H7 (cell line): ENCODE data around the gene GALK2. TPM values are rescaled to one million over a fixed set of nuclear protein-coding genes. Genes with fewer than 3 reads are reported as not detected.
"Not testable (repeated sequence)": the region's sequence is repeated elsewhere in the genome, so short reads cannot be mapped to it uniquely, and the experiment has no call there.

Experiments
- DNase-seq: peaks from one replicate; pipeline ENCODE4 v3.0.0; 2012
- H3K27me3 ChIP-seq: 2 replicates; pipeline ENCODE4 v1.6.0; 2011; ENCODE audit warnings: mild to moderate bottlenecking, low read length; ENCODE audit not compliant: control insufficient read depth, insufficient read depth
- H3K36me3 ChIP-seq: replicated peaks from 2 replicates; pipeline ENCODE4 v1.5.1; 2011; ENCODE audit warnings: low read length; ENCODE audit not compliant: control insufficient read depth, insufficient read depth
- H3K4me3 ChIP-seq: 2 replicates; pipeline ENCODE4 v1.5.1; 2011; ENCODE audit warnings: low read depth, mild to moderate bottlenecking, control low read depth, low read length, moderate library complexity; ENCODE audit not compliant: insufficient read depth
- total RNA-seq: library from RNA; depleted of rRNA; stranded (reverse); fragments of >200 nt; shearing (Covaris generic); gene quantifications from 2 replicates; pipeline ENCODE4 v1.2.3, GENCODE V29; 2014

The GALK2 gene
- total RNA-seq, 1 experiment from 2014 or later = 19.8 TPM

- not testable (repeated sequence) for H3K36me3 ChIP-seq, DNase-seq, H3K27me3 ChIP-seq, H3K4me3 ChIP-seq
Observed at GRCh38 chr15:49183741-49184140, 13.7 kb downstream of the GALK2 start.

- no peak for DNase-seq
- Histone ChIP-seq H3K4me3 (no peak overlapping the region), H3K27me3 (no peaks in the 10 kb centered on the region), H3K36me3 (no peaks in the 10 kb centered on the region)
Observed at GRCh38 chr15:49185473-49185872, 15.4 kb downstream of the GALK2 start.

- Histone ChIP-seq H3K27me3 (no peaks in the 10 kb centered on the region), H3K36me3 (no peaks in the 10 kb centered on the region), H3K4me3 (no peak overlapping the region)
- no peak for DNase-seq
Observed at GRCh38 chr15:49187549-49188245, 17.6 kb downstream of the GALK2 start.

DNA sequence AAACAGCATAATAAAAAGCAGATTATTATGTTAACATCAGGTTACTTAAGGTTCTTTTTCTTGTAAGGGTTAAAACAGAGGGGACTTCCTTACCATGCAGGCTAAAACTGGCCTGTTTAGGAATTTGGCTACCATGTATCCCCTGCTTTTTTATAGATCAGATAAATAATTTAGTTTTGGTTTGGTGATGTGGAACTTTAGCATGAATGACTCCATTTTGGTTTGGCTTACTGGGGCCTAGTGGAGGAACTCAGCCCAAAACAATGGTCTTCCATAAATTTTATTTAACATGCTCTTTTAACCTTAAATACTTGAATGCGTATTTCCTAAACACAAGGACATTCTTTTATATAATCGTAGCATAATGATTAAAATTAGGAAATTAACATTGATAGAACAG is 18.9 kb downstream of the GALK2 start:
- no peaks in the 10 kb centered on the region for H3K36me3 ChIP-seq
- no peaks in the 10 kb centered on the region for H3K27me3 ChIP-seq
- no peak for DNase-seq
- no peak overlapping the region for H3K4me3 ChIP-seq

GRCh38 chr15:49189631-49190030 is 19.6 kb downstream of the GALK2 start:
- H3K27me3 ChIP-seq = no peaks in the 10 kb centered on the region
- no peak for DNase-seq
- H3K36me3 ChIP-seq = no peaks in the 10 kb centered on the region
- H3K4me3 ChIP-seq = no peak overlapping the region

DNA sequence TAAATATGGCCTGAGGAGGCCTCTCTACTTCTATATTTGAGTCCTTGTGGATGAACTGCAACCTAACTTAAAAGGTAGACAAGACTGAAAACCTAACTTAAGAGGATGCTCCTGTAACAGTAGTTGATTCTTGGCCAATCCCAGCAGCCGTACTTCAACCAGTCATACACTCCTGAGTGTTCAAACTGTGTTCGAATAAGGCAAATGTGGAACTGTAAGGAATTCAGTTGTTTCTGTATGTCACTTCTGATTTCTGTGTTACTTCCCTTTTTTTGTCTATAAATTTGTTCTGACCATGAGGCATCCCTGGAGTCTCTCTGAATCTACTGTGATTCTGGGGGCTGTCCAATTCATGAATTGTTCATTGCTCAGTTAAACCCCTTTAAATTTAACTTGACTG is 20.5 kb downstream of the GALK2 start:
- H3K27me3 ChIP-seq = no peaks in the 10 kb centered on the region
- no peak for DNase-seq

GRCh38 chr15:49191892-49192291 is 21.8 kb downstream of the GALK2 start:
- H3K36me3 ChIP-seq = no peaks in the 10 kb centered on the region
- no peak overlapping the region for H3K4me3 ChIP-seq
- DNase-seq = no peak
- no peaks in the 10 kb centered on the region for H3K27me3 ChIP-seq

More for the DNA sequence above, 20.5 kb downstream of the GALK2 start:
- no peaks in the 10 kb centered on the region for H3K36me3 ChIP-seq
- H3K4me3 ChIP-seq = no peak overlapping the region

DNA sequence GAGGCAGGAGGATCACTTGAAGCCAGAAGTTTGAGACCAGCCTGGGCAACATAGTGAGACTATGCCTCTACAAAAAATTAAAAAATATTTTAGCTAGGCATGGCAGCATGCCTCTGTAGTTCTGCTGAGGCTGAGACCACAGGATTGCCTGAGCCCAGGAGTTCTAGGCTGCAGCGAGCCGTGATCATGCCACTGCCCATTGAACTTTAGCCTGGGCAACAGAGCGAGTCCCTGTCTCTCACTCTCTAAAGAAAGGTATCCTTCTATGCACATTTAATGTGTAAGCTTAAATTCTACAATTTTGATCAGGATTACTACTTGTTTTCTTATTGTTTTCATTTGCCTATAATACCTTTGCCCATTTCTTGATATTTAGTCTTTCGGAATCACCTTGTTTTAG is 26.8 kb downstream of the GALK2 start:
- no peaks in the 10 kb centered on the region for H3K27me3 ChIP-seq
- DNase-seq = no peak
- H3K4me3 ChIP-seq = no peak overlapping the region
- no peaks in the 10 kb centered on the region for H3K36me3 ChIP-seq

- Histone ChIP-seq H3K4me3 (no peak overlapping the region), H3K36me3 (no peaks in the 10 kb centered on the region), H3K27me3 (no peaks in the 10 kb centered on the region)
- no peak for DNase-seq
Observed at GRCh38 chr15:49199666-49200065, 29.6 kb downstream of the GALK2 start.

DNA sequence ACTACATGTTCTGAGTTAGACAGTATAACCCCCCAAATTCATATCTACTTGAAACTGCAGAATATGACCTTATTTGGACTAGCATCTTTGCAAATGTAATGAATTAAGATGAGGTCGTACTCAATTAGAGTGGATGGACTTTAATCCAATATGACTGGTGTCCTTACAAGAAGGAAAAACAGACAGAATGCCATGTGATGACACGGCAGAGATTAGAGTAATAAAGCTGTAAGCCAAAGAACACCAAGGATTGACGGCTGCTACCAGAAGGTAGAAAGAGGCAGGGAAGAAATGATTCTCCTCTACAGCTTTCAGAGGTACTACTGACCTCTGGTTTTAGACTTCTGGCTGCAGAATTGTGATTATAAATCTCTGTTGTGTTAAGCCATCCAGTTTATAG is 30.3 kb downstream of the GALK2 start:
- Histone ChIP-seq H3K36me3 (no peaks in the 10 kb centered on the region), H3K4me3 (no peak overlapping the region), H3K27me3 (no peaks in the 10 kb centered on the region)
- no peak for DNase-seq

GRCh38 chr15:49208102-49208501 is 38.1 kb downstream of the GALK2 start:
- H3K4me3 ChIP-seq, H3K27me3 ChIP-seq, DNase-seq, H3K36me3 ChIP-seq: not testable (repeated sequence)

- H3K4me3 ChIP-seq = no peak overlapping the region
- no peaks in the 10 kb centered on the region for H3K27me3 ChIP-seq
- H3K36me3 ChIP-seq = no peaks in the 10 kb centered on the region
- no peak for DNase-seq
Observed at GRCh38 chr15:49212897-49213296, 42.9 kb downstream of the GALK2 start.

DNA sequence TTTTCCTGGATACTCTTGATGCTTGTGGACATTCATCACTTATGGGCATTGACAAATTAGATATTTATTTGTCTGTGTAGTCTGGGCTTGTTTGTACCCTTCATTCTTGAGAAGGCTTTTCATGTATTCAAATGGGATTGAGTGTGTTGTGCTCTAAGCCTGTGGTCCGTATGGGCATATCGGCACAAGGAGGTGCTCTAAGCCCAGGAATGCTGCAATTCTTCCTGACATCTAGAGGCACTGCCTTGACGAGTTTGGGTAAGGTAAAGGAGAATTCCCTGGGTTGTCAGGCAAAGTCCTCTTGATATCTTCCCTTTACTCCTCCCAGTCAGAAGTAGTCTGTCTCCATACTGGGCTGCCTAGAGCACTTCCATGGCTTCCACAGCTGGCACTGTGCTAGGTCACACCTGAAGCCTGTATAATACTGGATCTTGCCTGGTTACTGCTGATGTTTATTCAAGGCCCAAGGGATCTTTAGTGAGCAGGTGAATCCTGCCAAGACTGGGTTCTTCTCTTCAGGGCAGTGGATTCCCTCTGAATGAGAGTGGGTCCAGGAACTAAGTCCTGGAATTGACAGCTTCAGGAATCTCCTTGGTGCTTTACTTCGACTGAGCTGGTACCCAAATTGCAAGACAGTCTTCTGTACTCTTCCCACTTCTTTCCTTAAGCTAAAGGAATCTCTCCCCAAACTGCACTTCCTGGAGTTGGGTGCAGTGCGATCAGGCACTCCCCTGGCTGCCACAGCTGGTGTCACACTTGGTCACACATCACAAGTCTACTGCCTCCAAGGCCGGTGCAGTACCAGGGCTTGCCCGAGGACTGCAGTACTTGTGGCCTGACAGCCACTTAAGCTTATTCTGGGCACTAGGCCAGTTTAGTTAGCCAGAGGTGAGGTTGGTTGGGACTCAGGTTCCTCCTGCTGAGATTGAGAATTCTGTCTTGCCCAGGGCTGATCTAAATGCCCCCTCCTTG is 46.0 kb downstream of the GALK2 start:
- H3K36me3 ChIP-seq = no peaks in the 10 kb centered on the region
- no peaks in the 10 kb centered on the region for H3K27me3 ChIP-seq
- DNase-seq = peak; percentile 12
- no peak overlapping the region for H3K4me3 ChIP-seq

DNA sequence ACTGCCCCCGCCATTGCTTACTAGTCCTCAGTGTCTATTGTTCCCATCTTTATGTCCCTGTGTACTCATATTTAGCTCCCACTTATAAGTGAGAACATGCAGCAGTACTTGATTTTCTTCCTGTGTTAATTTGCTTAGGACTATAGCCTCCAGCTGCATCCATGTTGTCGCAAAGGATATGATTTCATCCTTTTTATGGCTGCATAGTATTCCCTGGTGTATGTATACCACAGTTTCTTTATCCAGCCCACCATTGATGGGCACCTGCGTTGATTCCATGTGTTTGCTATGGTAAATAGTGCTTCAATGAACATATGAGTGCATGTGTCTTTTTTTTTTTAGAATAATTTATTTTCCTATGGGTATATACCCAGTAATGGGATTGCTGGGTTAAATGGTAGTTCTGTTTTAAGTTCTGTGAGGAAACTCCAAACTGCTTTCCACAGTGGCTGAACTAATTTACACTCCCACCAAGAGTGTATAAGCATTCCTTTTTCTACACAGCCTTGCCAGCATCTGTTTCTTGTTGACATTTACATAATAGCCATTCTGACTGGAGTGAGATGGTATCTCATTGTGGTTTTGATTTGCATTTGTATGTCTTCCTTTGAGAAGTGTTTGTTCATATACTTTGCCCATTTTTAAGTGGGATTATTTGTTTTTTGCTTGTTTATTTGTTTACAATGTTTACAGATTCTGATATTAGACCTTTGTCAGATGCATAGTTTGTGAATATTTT is 53.7 kb downstream of the GALK2 start:
- H3K36me3 ChIP-seq = no peaks in the 10 kb centered on the region
- H3K4me3 ChIP-seq = no peak overlapping the region
- no peaks in the 10 kb centered on the region for H3K27me3 ChIP-seq
- no peak for DNase-seq
